ENCODE measurements around the gene FDXACB1.

FDXACB1 gene

GRCh38 chr11:111846636-111847035, 32.3 kb downstream of the FDXACB1 start:
- TF ChIP-seq CTCF (IDR thresholded peaks at IDR 0.05; ENCODE audit: low read depth, low read length): no peak
- Histone ChIP-seq H3K9me3 (ENCODE audit: severe bottlenecking) (no peaks in the 10 kb centered on the region), H3K27ac (no peak overlapping the region), H3K36me3 (peaks cover 16% of the 10 kb centered on the region), H3K27me3 (ENCODE audit: insufficient read depth, low read depth, severe bottlenecking) (no peaks in the 10 kb centered on the region), H3K4me3 (ENCODE audit: low read depth, low read length) (no peak overlapping the region)
- DNase-seq: no peak

DNA sequence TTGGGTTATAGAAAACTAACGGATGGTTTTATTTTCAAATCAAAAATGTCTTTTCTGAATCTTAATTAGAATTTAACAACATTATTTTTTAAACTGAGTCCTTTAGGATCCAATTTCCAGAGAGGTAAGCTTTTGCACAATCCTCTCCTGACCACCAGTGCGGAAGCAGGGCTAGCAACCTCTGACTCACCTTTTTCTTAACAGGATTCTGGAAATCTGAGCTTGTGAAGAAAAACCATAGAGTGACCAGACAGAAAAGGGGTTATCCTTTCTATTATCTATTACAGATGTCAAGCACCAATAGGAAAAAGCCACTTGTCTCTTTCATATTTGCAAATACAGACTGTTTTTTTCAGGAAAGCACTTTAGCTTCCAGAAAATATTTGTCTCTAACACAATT, 32.9 kb downstream of the FDXACB1 start:
- Histone ChIP-seq H3K36me3 (peaks cover 16% of the 10 kb centered on the region), H3K4me3 (ENCODE audit: low read depth, low read length) (no peak overlapping the region), H3K27me3 (ENCODE audit: insufficient read depth, low read depth, severe bottlenecking) (no peaks in the 10 kb centered on the region), H3K27ac (no peak overlapping the region), H3K9me3 (ENCODE audit: severe bottlenecking) (no peaks in the 10 kb centered on the region)
- no peak for DNase-seq
- no peak for TF ChIP-seq CTCF (IDR thresholded peaks at IDR 0.05; ENCODE audit: low read depth, low read length)

GRCh38 chr11:111845276-111846028, 33.5 kb downstream of the FDXACB1 start:
- H3K36me3 ChIP-seq: peaks cover 17% of the 10 kb centered on the region
- no peak overlapping the region for H3K27ac ChIP-seq
- no peak overlapping the region for H3K4me3 ChIP-seq (ENCODE audit: low read depth, low read length)
- H3K27me3 ChIP-seq (ENCODE audit: insufficient read depth, low read depth, severe bottlenecking): no peaks in the 10 kb centered on the region
- TF ChIP-seq CTCF (IDR thresholded peaks at IDR 0.05; ENCODE audit: low read depth, low read length): no peak
- no peak for DNase-seq
- H3K9me3 ChIP-seq (ENCODE audit: severe bottlenecking): no peaks in the 10 kb centered on the region

DNA sequence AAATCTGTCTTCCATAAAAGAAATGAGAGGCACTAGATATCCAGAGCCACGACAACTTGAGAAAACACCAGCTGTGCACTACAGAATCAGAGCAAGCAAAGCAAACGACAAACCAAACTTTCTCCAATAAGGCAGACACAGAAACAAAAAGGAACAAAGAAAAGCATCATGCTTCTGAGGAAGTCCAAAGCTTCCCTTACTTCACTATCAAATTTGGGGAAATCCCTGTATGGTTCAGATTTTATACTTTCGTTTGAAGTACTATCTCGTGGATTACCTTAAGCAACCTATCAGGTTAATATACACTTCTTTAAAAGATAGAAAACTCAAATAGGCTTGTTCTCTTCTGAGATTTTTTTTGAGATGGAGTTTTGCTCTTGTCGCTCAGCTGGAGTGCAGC, 35.3 kb downstream of the FDXACB1 start:
- no peak overlapping the region for H3K4me3 ChIP-seq (ENCODE audit: low read depth, low read length)
- H3K9me3 ChIP-seq (ENCODE audit: severe bottlenecking): no peaks in the 10 kb centered on the region
- no peaks in the 10 kb centered on the region for H3K27me3 ChIP-seq (ENCODE audit: insufficient read depth, low read depth, severe bottlenecking)
- no peak overlapping the region for H3K27ac ChIP-seq
- no peak for TF ChIP-seq CTCF (IDR thresholded peaks at IDR 0.05; ENCODE audit: low read depth, low read length)
- DNase-seq: no peak
- H3K36me3 ChIP-seq: peaks cover 14% of the 10 kb centered on the region

GRCh38 chr11:111841370-111842053, 37.5 kb downstream of the FDXACB1 start:
- Histone ChIP-seq H3K9me3 (ENCODE audit: severe bottlenecking) (no peaks in the 10 kb centered on the region), H3K4me3 (ENCODE audit: low read depth, low read length) (no peak overlapping the region), H3K36me3 (peaks cover 28% of the 10 kb centered on the region), H3K27ac (no peak overlapping the region), H3K27me3 (ENCODE audit: insufficient read depth, low read depth, severe bottlenecking) (no peaks in the 10 kb centered on the region)
- peak; percentile 74 for TF ChIP-seq CTCF (IDR thresholded peaks at IDR 0.05; ENCODE audit: low read depth, low read length)
- DNase-seq: peak; percentile 82
